Measurements from ENCODE around the gene BMP8B.

- TF ChIP-seq CTCF (IDR thresholded peaks at IDR 0.05; ENCODE audit: insufficient read depth, low read length, poor library complexity, severe bottlenecking), result no peak
- no peak for TF ChIP-seq EZH2phosphoT487 (conservative IDR thresholded peaks at IDR 0.05; ENCODE audit: low read length)
Measured at GRCh38 chr1:39738622-39739366, 49.9 kb downstream of the BMP8B start, which contains the start of gene PPIE.

Data from SU-DHL-6 (cell line).